Activated CD4-positive, alpha-beta T cell treated with anti-CD3 and anti-CD28 coated beads, Interleukin-2, Interleukin-4, amounts not matched to agents 100 ng/mL and 50 ng/mL, durations not matched to agents 16 hours and 8 hours (primary cell): ENCODE measurements around the gene GOLGA2.

ENCODE experiments used
- DNase-seq: peaks from one replicate; pipeline ENCODE4 v3.0.0-alpha.2; 2020; ENCODE audit warnings: low spot score

The GOLGA2 gene

GRCh38 chr9:128275198-128276007 lies at the start of gene GOLGA2:
GOLGA2 (minus strand) TSS chr9:128276007; CDS start chr9:128275976, 31 bp downstream.
- no peak for DNase-seq

DNA sequence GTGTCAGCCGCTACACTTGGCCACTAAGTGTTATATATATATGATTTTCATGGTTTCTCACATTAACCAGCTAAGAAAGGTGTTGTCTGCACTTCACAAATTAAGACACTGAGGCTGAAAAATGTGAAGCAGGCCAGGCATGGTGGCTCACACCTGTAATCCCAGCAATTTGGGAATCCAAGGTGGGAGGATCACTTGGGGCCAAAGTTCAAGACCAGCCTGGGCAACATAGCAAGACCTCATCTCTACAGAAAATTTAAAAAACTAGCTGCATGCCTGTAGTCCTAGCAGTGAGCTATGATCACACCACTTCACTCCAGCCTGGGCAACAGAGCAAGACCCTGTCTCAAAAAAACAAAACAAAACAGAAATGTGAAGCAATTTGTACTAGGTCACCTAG lies 48.6 kb upstream of the GOLGA2 start:
- DNase-seq: no peak

DNA sequence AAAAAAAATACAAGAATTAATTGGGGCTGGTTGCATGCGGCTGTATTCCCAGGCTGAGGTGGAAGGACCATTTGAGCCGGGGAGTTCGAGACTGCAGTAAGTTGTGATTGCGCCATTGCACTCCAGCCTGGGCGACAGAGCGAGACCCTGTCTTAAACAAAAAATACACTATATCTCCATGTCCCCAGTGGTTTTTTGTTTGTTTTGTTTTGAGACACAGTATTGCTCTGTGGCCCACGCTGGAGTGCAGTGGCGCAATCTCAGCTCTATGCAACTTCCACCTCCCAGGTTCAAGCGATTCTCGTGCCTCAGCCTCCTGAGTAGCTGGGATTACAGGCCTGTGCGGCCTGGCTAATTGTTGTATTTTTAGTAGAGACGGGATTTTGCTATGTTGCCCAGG lies 48.0 kb upstream of the GOLGA2 start:
- DNase-seq: no peak

DNA sequence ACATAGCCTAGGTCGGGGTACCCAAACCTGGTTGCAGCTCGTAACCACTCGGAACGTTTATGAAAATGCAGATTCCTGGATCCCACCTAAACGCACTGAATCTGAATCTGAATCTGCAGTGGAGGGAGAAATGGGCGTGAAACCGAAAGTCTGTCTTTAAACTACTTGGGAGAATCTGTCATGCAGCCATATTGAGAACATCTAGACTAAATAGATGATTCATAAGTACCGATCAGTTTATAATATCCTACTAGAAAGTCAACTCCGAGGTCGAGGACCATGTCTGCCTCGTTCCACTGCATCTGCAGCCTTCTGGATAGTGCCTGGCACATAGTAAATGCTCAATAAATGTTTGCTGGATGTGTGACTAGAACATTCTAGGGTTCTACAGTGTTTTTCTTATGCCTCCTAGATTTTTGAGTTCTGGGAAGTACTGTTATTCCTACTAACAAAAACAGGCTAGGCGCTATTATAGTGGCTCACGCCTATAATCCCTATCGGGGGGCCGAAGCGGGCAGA lies 47.5 kb upstream of the GOLGA2 start:
- no peak for DNase-seq

GRCh38 chr9:128322404-128323211 lies 46.8 kb upstream of the GOLGA2 start, which contains the start of the genes COQ4 and TRUB2:
COQ4 (plus strand) TSS chr9:128322839; CDS start chr9:128322859, 20 bp downstream.
TRUB2 (minus strand) TSS chr9:128322447; CDS start chr9:128322408, 39 bp downstream.
- DNase-seq: peak; percentile 94

DNA sequence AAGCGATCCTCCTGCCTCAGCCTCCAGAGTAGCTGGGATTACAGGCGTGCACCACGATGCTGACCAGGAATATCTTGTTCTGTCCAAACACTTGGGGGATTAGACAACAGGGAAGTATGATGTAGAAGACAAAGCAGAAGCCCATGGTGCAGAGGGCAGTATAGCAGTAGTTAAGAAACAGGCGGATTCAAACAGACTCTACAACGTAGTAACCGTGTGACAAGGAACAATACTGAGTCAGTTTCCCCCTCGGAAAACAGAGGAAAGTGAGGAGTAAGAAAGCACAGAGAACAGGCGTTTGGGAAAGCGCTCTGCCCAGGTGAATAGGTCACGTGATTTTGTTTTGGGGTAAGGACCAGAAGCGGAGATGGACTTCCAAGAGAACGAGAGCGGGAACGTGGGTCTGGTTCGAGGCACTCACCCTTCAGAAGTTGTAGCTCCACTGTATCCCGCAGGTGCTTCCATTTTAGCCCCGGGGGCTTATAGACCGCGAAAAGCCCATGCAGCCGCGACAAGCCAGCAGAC lies 46.1 kb upstream of the GOLGA2 start:
- no peak for DNase-seq

GRCh38 chr9:128321343-128321742 lies 45.5 kb upstream of the GOLGA2 start:
- DNase-seq: no peak

DNA sequence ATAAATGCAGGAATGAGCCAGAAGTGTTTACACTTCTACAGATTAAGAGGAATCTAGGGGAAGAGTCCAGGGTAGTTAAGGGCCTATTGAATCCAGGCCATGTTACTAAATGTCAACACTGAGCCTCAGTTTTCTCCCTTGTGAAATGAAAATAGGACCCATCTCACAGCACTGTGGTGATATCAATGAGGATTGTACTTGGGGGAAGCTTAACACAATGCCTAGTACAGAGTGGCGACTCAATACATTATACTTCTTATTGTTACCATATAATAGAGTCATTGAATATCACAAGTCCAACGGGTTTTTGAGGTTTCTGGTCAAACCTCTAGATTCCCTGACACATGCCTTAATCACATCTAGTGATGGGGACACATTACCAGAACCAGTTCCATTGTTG lies 41.8 kb upstream of the GOLGA2 start:
- no peak for DNase-seq

DNA sequence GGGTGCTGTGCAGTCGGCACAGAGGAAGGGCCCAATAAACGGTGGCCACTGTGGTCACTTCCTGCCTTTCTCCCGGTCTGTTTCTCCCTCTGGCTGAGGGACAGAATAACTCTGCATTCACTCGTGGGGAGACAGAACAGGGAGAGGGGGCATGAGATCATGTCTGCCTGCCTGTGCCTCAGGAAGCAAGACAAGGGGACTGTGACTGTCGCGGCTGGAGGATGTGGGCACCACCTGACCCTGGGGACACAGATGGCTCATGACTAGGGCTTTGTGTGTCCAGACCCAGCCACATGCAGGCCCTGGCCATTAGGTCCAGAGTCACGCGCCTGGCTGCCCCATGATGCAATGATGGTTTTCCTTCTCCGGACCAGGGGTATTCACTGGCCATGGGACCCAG lies 40.6 kb upstream of the GOLGA2 start:
- no peak for DNase-seq

GRCh38 chr9:128314697-128315096 lies 38.9 kb upstream of the GOLGA2 start:
- no peak for DNase-seq

GRCh38 chr9:128310461-128310860 lies 34.7 kb upstream of the GOLGA2 start:
- DNase-seq: no peak

DNA sequence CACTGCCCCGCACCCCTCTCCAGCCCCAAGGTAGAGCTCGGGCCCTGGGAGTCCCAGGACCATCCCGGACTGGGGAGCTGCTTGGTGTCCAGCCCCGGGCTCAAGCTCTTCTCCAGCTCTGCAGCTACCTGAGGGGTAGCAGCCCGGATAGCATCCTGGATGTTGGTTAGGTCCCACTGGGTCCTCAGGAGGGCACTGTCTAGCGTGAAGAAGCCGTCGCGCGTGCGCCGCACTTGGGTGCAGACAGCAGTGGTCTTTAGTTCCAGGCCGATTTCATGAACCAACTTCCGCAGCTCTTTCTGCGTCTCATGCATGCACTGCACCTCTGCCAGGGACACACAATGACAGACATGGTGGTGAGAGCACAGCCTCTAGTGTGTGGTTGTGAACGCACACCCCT lies 33.7 kb upstream of the GOLGA2 start:
- no peak for DNase-seq

GRCh38 chr9:128304971-128305288 lies 29.1 kb upstream of the GOLGA2 start:
- DNase-seq: no peak

DNA sequence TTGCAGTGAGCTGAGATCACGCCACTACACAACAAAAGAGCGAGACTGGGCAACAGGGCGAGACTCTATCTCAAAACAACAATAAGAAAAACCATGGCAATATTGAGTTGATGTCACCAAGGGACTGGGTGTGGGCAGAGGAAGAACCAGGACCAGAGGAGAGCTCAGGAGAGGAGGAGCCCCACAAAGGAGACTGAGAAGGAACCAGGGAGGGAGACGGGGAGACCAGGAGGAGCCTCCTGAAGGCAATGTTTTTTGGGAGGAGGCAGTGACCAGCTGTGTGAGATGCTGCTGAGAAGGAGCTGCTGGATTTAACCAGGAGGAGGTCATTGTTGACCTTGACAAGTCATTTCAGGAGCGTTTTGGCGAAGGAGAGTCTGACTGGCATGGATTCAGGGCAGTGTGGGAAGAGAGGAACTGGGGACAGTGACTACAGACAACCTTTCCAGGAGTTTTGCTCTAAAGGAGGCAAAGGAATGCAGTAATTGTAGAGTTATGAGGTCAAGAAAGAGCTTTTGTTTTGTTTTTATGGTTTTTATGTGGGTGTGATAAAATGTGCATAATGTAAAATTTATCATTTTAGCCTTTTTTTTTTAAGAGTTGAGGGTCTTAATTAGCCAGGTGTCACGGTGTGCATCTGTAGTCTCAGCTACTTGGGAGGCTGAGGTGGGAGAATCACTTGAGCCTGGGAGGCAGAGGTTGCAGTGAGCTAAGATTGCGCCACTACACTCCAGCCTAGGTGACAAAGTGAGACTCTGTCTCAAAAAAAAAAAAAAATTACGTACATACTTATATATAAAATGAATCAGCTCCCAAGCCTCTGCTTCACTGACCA lies 28.5 kb upstream of the GOLGA2 start:
- no peak for DNase-seq

- no peak for DNase-seq
These were observed 23.0 kb upstream of the GOLGA2 start for GRCh38 chr9:128298535-128299482.

- no peak for DNase-seq
These were observed 21.5 kb upstream of the GOLGA2 start for GRCh38 chr9:128297221-128297773.

- DNase-seq: no peak
These were observed 20.8 kb upstream of the GOLGA2 start for GRCh38 chr9:128296340-128297220.

- no peak for DNase-seq
These were observed 18.3 kb upstream of the GOLGA2 start for GRCh38 chr9:128294142-128294541.

GRCh38 chr9:128293091-128293490 lies 17.3 kb upstream of the GOLGA2 start:
- DNase-seq: no peak
